HL-60/S4 treated with phorbol 12-myristate 13-acetate at 8.2 ng/mL for 4 days and 3 days (cell line): ENCODE data around the gene SPATA17.
"Not testable (repeated sequence)": the region's sequence is repeated elsewhere in the genome, so short reads cannot be mapped to it uniquely, and the experiment has no call there.

Experiments
- in situ Hi-C: fragments of 300-500 bp; cut with MboI; formaldehyde crosslinking; loops from 2 replicates; pipeline ENCODE4 v1.15.0; 2022; ENCODE audit warnings: low sequenced_read_pairs

The SPATA17 gene, protein sequence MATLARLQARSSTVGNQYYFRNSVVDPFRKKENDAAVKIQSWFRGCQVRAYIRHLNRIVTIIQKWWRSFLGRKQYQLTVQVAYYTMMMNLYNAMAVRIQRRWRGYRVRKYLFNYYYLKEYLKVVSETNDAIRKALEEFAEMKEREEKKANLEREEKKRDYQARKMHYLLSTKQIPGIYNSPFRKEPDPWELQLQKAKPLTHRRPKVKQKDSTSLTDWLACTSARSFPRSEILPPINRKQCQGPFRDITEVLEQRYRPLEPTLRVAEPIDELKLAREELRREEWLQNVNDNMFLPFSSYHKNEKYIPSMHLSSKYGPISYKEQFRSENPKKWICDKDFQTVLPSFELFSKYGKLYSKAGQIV

GRCh38 chr1:217630711-217631591 is at the start of gene SPATA17, which contains the start of gene GPATCH2:
TSS of gene SPATA17 (plus strand) at chr1:217631344. CDS start at chr1:217631379, 35 bp downstream.
TSS of gene GPATCH2 (minus strand) at chr1:217631090. CDS start at chr1:217630971, 119 bp downstream.
- in situ Hi-C loops, result no loop called here

DNA sequence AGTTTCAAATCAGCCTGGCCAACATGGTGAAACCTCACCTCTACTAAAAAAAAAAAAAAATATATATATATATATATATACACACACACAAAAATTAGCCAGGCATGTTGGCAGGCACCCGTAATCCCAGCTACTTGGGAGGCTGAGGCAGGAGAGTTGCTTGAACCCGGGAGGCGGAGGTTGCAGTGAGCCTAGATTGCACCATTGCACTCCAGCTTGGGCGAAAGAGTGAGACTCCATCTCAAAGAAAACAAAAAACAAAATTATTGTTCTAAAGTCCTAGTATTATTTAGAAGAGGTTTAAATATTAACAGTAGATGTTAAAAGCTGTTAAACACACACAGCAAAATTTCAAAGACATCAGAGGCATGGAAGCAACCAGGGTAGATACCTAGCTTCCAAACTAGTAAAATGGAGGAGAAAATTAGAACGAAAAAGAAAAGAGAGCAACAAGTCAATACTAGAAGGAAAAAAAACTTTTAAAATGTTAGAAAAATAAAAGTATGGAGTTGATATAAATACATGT is 46.8 kb upstream of the SPATA17 start:
- in situ Hi-C loops, result not testable (repeated sequence)

DNA sequence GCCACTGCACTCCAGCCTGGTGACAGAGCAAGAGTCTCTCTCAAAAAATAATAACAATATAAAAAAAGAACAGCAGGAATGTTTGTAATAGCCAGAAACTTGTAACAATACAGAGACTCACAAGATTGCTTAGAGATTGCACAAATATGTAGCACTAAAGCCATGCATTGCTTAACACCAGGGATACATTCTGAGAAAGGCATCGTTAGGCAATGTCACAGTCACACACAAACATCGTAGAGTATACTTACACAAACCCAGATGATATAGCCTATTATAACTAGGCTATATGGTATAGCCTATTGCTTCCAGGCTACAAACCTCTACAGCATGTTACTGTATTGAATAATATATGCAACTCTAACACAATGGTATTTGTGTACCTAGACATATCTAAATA is 45.6 kb upstream of the SPATA17 start:
- in situ Hi-C loops, result no loop called here

- in situ Hi-C loops, result no loop called here
These were observed 44.6 kb upstream of the SPATA17 start for GRCh38 chr1:217586586-217586985.

DNA sequence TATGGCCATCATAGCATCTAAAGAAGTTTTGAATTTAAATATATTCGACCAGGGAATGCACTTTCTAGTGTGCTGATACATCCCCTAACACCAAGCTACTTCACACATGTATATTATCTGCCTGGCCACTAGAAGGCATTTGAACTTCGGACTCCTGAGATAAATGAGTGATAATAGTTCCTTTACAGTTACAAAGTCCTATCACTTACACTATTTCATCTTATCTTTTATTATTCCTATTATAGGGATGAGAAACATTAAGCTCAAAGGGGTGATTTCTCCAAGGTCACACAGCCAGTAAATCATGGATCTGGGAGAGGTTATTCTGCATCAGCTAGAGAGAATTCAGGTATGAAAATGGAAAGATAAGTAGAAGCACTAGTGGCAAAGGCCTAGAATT is 40.5 kb upstream of the SPATA17 start:
- in situ Hi-C loops, result no loop called here

- in situ Hi-C loops, result no loop called here
These were observed 32.0 kb upstream of the SPATA17 start for GRCh38 chr1:217599154-217599553.

GRCh38 chr1:217602380-217602779 is 28.8 kb upstream of the SPATA17 start:
- in situ Hi-C loops, result no loop called here

GRCh38 chr1:217605390-217605789 is 25.8 kb upstream of the SPATA17 start:
- in situ Hi-C loops, result no loop called here

- in situ Hi-C loops, result no loop called here
These were observed 16.9 kb upstream of the SPATA17 start for GRCh38 chr1:217614200-217614712.

- in situ Hi-C loops, result no loop called here
These were observed 14.0 kb upstream of the SPATA17 start for GRCh38 chr1:217617126-217617525.

GRCh38 chr1:217620814-217621213 is 10.3 kb upstream of the SPATA17 start:
- in situ Hi-C loops, result no loop called here

DNA sequence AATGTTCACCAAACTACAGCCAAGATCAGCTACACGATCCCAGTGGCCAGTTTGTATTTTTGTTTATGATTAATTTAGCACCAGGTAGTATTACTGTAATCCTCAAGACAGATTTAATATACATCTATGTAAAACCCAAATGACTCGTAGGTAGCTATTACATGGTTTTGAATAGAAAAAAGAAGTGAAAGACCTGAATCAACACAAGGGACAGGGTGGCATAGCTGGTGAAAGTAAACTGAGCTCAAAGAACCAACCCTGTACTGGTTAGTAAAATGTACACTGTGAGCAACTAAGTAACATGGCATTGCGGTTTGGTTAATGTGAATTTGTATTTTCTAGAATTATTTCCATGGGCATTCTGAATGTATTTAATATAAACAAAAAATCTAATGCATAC is 9.1 kb upstream of the SPATA17 start:
- in situ Hi-C loops, result no loop called here

- in situ Hi-C loops, result no loop called here
These were observed 4.8 kb upstream of the SPATA17 start for GRCh38 chr1:217626321-217626720.

DNA sequence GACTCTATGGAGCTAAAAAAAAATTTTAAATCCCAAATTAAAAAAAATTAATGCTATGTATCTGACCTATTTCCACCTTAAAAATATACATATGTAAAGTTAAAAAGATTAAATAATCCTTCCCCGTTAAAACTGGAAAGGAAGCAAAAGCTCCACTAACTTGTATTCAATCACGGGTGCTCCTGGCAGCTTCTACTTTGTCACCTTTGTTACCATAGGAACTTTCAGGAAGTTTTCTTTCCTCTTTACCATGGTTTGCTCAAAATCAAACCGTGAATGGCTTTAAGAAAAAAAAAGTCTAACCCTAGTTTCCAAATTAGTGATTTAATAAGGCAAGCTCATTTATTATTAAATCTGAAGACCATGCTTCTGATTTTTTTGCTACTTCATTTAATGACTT is 3.7 kb upstream of the SPATA17 start:
- in situ Hi-C loops, result no loop called here

GRCh38 chr1:217642455-217642854 is 11.3 kb downstream of the SPATA17 start:
- in situ Hi-C loops, result no loop called here

DNA sequence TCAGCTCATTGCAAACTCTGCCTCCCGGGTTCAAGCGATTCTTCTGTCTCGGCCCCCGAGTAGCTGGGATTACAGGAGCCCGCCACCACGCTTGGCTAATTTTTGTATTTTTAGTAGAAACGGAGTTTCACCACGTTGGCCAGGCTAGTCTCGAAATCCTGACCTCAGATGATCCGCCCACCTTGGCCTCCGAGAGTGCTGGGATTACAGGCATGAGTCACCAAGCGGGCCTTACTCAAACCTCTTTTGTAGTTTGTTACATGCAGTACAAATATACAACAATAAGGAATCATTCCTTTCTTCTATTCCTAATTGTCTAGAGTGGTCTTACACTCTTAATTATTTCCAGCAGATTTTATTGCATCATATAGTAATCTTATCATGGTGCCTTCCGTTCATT is 16.6 kb downstream of the SPATA17 start:
- in situ Hi-C loops, result no loop called here

DNA sequence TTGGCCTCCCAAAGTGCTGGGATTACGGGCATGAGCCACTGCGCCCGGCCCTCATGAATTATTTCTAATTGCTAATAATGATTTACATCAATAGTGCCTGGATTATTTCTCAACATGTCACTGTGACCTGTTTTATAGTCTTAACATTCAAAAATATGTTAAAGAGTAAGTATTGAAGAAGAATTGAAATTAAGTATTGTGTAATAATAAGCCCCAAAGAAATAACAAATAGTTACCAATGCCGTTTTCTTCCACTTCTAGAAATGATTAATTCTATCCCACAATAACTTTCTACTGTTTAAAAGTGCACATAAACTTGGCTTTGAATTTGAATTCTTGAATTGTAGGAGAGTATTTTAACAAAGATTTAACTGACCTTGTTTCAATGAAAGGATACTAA is 19.5 kb downstream of the SPATA17 start:
- in situ Hi-C loops, result no loop called here

DNA sequence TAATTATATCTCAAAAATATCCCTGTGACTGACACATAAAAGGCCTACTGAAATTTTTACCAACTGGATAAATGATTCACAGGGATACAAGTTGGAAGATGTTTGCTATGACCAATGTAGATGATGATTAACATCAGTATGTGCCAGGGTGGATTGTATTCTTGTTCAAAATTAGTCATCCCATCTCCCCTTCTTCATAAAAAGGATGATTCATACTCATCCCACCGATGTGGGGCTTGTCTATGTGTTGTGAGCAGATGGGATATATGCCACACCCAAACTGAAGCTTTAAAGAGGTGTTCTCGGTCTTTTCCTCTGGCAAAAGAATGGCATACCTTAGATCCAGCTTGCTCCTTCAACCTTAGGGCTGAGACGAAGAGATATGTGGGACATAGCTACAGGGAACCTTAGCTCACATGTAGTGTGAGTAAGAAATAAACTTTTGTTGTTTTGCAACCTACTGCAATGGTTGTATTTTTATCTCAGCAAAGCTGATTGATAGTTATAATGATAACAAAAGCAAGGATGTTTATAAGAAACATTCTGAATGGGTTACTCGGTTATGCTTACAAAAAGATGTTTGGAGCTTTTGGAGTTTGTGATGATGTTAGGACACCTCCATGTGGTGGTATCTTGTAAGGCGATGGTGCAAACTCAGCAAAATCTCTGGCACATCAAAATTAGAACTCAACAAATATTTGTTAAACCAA is 29.4 kb downstream of the SPATA17 start:
- in situ Hi-C loops, result no loop called here

- in situ Hi-C loops, result no loop called here
These were observed 30.3 kb downstream of the SPATA17 start for GRCh38 chr1:217661407-217661806.

GRCh38 chr1:217668351-217668940 is 37.3 kb downstream of the SPATA17 start:
- in situ Hi-C loops, result no loop called here
